GM19351 (cell line): Measurements from ENCODE around the gene RSBN1.
A peak's percentile ranks its signal among the peaks of the same experiment; 100 is the strongest.

Experiments used
- ATAC-seq: cut with Tn5 transposase; IDR thresholded peaks from one replicate; pipeline ENCODE4 v1.9.1; 2021; ENCODE audit warnings: mild to moderate bottlenecking, moderate library complexity; ENCODE audit not compliant: unreplicated experiment

Gene RSBN1

GRCh38 chr1:113813218-113813617 is 942 bp upstream of the RSBN1 start:
- ATAC-seq, result no peak

- no peak for ATAC-seq
These were observed 422 bp upstream of the RSBN1 start for GRCh38 chr1:113812661-113813135.

- ATAC-seq, result peak; percentile 26
These were observed 954 bp downstream of the RSBN1 start for GRCh38 chr1:113811156-113811887.

DNA sequence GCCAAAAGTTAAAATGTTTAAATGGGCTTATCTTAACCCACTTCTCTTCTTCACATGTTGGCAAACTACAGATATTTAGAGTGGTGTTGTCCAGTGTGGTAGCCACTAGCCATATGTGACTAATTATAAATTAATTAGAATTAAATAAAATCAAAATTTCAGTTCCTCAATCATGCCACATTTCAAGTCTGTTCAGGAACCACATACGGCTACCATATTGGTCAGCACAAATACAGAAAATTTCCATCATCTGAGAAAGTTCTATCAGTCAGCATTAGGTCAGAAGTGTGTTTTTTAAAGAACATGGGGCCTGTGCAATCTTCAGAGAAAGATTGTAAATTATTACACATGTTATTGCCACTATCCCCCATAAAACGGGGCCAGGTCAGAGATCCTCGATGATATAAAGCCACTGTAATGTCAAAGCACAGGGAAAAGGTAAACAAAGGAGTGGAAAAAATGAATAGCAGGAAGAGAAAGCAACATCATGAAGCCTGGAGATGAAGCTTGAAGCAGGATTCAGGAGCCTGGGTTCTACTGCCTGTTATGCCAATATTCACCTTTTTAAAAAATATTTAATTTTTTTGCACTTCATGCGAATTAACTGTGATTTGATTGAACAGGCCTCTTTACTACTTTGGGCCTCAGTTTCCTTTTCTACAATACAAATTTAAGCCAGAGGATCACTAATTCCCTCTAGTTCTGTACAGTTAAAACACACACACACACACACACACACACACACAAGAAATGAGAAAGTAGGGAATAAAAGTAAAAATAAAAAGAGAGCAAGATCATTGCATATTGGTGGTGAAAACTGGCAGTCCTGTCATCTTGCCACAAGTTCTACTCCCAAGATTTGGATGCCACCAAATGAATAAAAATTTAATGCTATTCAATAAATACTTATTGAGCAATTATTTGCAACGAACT is 2.3 kb downstream of the RSBN1 start:
- no peak for ATAC-seq

DNA sequence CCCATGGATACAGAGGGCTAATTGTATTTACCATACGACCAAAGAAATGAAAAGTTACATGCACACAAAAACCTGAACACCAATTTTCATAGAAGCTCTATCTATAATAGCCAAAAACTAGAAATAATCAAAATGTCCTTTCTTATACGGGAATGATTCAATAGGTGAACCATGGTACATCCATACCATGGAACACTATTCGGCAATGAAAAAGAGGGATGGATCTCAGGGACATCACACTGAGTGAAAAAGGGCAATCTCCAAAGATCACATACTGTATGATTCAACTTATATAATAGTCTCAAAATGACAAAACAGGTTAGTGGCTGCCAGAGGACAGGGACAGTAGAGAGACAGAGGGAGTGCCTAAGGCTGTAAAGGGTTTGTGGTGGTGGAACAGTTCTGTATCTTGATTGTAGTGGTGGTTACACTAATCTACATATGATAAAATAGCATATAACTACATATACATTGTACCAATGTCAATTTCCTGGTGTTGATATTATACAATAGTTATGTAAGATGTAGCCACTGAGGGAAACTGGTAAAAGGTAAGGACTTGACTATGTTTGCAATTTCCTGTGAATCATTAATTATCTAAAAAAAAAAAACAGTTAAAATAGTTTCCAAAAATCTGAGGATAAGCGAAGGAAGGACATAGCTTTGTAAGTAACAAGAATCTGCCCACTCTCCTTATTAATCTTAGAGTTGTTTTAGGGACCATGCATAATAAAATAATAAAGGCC is 3.7 kb downstream of the RSBN1 start:
- no peak for ATAC-seq

DNA sequence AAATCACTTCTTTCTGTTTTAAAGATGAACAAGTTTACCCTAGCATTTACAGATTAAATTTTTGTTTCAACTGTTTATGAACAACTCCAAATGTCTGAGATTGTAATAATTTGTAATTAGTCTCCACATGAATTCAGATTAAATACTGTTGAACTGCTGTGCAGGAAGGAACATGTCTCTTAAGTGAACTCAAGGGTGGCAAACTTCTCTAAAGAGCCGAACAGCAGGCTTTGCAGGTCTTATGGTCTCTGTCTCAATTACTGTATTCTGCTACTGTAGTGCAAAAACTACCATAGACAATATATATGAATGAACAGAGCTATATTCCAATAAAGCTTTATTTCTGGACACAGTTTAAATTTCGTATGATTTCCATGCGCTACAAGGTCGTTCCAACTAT is 6.6 kb downstream of the RSBN1 start:
- no peak for ATAC-seq

DNA sequence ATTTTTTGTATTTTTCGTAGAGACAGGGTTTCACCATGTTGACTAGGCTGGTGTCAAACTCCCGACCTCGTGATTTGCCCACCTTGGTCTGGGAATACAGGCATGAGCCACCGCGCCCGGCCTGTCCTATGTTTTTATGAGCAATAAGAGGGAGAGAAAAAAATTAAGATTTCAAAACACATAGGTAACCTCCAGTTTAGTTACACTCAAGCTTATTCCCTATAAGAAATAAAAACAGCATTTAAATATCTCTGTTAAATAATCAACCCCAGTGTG is 7.1 kb downstream of the RSBN1 start:
- ATAC-seq, result no peak

DNA sequence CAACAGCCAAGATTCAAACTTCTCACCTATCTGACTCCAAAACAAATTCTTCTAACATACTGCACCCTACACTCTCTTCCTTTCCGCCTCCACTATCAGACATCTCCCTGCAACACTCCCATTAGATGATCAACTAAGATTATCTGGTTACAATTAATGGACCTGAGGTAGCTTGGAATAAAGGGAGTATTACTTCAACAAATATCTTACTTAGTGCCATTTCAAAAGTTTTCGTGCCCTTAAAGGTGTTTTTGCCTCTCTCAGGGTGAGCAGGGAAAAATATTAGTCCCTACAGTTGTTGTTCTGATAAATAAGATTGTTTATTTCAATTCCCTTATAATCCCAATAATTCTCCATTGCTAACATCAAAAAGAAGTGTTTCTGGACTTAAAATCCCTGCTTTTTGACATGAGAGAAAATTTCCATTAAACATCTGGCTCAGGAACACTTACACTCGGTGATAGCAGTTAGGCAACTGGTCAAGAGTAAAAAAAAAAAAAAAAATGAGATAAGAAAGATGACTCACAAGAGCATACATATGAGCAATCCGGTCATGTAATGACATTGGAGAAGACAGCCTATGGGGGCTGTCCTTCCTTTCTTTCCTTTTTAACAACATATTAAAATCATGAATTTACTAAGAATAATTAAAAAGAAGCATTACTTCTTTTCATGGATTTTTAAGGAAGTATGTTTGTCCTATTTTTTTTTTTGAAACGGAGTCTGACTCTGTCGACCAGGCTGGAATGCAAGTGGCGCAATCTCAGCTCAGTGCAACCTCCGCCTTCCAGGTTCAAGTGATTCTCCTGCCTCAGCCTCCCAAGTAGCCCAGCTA is 7.6 kb downstream of the RSBN1 start:
- ATAC-seq, result no peak

DNA sequence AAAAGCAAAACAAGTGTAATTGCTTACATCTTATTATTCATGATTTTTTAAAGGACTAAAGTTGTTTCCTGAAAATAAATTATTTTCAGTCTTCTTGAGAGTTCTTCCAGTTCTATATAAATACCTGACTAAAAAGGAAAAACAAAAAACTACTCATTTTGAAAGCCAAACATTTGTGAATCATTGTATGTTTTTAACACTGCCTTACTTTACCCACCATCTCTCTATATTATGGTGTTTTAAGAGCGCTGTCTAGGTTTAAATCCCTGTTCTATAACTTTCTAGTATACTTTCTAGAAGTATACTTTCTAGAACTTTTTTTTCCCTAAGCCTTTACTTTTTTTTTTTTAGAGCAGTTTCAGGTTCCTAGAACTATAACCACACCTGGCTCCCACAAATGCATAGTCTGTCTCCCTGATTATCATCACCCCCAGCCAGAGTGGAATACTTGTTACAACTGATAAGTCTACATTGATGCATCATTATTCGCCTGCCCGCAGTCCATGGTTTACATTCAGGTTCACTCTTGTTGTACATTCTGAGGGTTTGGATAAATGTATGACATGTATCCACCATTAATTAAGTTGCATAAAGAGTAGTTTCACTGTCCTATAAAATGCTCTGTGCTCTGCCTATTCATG is 9.8 kb downstream of the RSBN1 start:
- no peak for ATAC-seq

- no peak for ATAC-seq
These were observed 11.8 kb downstream of the RSBN1 start for GRCh38 chr1:113800487-113800886.

- no peak for ATAC-seq
These were observed 14.8 kb downstream of the RSBN1 start for GRCh38 chr1:113797472-113797871.

DNA sequence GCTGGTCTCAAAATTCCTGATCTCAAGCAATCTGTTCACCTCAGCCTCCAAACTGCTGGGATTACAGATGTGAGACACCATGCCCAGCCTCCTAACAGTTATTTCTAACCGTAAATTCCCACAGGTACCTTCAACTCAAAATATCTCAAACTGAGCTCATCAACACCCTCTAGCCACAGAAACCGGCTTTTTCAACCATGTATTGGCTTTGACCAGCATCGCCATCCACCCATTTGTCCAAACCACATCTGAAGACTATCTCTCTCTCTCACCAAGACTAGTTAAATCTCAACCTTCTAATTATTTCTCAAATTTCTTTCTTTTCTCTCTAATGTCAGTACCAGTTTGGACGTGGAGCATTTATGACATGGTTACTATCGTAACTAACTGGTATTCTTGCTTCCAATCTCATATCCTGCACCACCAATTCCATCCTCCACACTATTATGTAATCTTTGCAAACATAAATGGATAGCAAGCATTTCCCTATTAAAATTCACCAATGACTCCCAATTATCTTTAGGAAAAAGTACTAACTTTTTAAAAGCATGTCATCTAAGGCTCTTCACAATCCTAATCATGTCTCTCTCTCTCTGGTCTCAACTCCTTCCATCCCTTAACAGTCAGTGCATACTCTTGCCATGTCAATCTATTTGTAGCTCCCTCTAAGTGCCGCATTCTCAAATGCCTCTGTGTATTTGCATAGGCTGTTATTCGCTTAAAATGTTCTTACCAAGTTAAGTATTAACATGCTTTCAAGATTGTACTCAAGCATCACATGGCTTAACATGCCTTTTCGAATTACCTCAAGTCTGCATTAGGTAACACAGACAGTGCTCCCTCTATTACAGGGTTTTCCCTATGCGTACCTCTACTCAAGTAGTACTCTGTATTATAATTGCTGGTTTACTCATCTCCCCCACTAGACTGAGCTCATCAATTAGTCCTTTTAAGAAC is 18.1 kb downstream of the RSBN1 start:
- no peak for ATAC-seq

GRCh38 chr1:113792986-113793385 is 19.3 kb downstream of the RSBN1 start:
- no peak for ATAC-seq

DNA sequence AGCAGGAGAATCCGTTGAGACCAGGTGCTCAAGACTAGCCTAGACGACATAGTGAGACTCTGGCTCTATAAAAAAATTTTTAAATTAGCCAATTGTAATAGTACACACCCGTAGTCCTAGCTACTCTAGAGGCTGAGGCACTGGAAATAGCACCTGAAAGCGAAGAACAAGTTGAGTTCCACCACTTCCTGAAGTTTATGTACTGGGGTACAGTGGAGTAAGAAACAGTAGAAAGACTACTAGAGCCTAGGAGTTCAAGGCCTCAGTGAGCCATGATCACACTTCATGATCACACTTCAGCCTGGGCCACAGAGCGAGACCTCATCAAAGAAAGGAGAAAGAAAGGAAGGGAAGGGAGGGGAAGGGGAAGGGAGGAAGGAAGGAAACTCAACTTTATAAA is 19.8 kb downstream of the RSBN1 start:
- no peak for ATAC-seq

GRCh38 chr1:113788802-113789201 is 23.5 kb downstream of the RSBN1 start:
- no peak for ATAC-seq

DNA sequence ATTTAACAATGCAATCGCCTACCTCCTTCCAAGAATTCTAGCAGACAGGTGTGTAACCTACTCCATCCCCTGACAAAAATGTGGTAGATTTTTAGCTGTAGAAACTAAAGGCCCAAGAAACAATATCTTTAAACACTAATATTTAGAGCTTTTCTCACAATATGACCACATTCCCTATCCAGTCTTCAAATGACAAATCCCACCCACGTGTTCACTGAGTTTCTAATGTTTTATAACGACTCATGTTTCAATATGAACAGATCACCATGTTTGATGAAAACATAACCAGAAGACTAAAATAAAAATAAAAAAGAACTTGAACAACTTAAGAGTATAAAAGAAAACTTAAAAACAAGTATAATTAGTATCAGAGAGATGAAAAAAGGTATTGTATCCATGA is 24.6 kb downstream of the RSBN1 start:
- no peak for ATAC-seq

- no peak for ATAC-seq
These were observed 26.2 kb downstream of the RSBN1 start for GRCh38 chr1:113786069-113786468.

GRCh38 chr1:113784104-113784779 is 28.0 kb downstream of the RSBN1 start:
- peak; percentile 88 for ATAC-seq
